Dermis blood vessel endothelial cell (primary cell): ENCODE results near the gene CASZ1. TPM values are rescaled to one million over a fixed set of nuclear protein-coding genes. Genes with fewer than 3 reads are reported as not detected.

Experiments used
- DNase-seq: peaks from one replicate; pipeline ENCODE4 v3.0.0; 2010
- total RNA-seq: library from RNA; depleted of rRNA; stranded (reverse); fragments of >200 nt; gene quantifications from 2 replicates; pipeline ENCODE4 v1.2.3, GENCODE V29; 2014

CASZ1 gene, protein sequence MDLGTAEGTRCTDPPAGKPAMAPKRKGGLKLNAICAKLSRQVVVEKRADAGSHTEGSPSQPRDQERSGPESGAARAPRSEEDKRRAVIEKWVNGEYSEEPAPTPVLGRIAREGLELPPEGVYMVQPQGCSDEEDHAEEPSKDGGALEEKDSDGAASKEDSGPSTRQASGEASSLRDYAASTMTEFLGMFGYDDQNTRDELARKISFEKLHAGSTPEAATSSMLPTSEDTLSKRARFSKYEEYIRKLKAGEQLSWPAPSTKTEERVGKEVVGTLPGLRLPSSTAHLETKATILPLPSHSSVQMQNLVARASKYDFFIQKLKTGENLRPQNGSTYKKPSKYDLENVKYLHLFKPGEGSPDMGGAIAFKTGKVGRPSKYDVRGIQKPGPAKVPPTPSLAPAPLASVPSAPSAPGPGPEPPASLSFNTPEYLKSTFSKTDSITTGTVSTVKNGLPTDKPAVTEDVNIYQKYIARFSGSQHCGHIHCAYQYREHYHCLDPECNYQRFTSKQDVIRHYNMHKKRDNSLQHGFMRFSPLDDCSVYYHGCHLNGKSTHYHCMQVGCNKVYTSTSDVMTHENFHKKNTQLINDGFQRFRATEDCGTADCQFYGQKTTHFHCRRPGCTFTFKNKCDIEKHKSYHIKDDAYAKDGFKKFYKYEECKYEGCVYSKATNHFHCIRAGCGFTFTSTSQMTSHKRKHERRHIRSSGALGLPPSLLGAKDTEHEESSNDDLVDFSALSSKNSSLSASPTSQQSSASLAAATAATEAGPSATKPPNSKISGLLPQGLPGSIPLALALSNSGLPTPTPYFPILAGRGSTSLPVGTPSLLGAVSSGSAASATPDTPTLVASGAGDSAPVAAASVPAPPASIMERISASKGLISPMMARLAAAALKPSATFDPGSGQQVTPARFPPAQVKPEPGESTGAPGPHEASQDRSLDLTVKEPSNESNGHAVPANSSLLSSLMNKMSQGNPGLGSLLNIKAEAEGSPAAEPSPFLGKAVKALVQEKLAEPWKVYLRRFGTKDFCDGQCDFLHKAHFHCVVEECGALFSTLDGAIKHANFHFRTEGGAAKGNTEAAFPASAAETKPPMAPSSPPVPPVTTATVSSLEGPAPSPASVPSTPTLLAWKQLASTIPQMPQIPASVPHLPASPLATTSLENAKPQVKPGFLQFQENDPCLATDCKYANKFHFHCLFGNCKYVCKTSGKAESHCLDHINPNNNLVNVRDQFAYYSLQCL (N-terminal part only)
- total RNA-seq, result 4.3 and 10.8 TPM in 2 replicates

- peak; percentile 93 for DNase-seq
Measured at GRCh38 chr1:10796029-10796944, at the start of gene CASZ1. Gene CASZ1 (minus strand): TSS chr1:10796646. CDS start chr1:10693889, 102,757 bp downstream.

GRCh38 chr1:10843697-10844096, 47.3 kb upstream of the CASZ1 start:
- DNase-seq, result no peak

DNA sequence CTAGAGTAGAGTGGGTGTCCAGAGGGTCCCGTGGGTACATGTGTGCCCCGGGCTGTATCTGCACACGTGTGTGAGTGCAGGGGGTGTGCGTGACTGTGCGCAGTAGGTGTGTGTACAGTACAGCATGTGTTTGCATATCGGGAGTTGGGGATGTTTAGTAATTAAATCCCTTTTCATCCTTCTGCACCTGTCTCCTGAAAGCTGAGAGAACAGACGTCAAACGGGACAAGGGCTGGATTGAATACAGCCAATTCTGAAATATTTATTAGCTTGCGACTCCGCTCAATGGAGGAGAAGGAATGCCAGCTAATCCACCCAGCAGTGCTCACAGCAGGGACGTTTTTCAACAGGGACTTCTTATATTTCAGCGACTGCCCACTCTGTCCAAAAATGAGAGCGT, 44.7 kb upstream of the CASZ1 start:
- no peak for DNase-seq

GRCh38 chr1:10839188-10839770, 42.8 kb upstream of the CASZ1 start:
- no peak for DNase-seq

DNA sequence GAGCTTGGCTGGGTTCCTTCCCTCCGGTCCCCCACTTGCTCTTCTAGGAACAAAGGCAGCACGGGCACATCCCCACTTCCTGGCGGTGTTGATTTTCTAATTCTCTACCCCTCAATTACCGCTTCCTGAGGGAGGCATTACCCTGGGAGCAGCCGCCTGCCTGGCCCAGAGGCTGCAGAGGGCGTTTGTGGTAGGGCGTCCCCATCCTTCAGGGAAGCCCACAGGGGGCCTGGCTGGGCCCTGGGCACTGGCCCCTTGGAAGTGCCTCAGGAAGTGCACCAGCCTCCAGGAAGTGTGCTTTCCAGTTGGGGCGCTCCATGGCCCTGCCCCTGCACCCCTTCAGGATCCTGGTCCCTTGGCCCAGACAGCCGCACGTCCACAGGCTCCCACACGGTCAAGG, 42.1 kb upstream of the CASZ1 start:
- no peak for DNase-seq

DNA sequence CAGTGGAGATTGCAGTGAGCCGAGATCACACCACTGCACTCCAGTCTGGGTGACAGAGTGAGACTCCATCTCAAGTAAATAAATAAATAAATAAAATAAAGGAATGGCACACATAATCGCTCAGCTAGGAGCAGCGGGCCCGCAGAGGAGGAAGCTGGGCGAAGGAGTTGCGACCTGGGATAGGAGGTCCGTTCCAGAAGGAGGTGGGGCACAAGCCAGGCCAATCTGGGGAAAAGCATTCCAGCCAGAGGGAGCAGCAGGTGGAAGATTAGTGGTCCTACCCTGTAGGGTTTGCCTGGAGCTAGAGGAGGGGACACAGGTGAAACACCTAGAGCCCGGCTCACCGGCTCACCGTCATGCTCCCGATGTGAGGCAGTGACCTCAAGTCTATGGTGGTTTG, 40.3 kb upstream of the CASZ1 start:
- DNase-seq, result no peak

GRCh38 chr1:10835822-10836421, 39.5 kb upstream of the CASZ1 start:
- DNase-seq, result peak; percentile 47

- DNase-seq, result no peak
Measured at GRCh38 chr1:10835421-10835820, 39.0 kb upstream of the CASZ1 start.

DNA sequence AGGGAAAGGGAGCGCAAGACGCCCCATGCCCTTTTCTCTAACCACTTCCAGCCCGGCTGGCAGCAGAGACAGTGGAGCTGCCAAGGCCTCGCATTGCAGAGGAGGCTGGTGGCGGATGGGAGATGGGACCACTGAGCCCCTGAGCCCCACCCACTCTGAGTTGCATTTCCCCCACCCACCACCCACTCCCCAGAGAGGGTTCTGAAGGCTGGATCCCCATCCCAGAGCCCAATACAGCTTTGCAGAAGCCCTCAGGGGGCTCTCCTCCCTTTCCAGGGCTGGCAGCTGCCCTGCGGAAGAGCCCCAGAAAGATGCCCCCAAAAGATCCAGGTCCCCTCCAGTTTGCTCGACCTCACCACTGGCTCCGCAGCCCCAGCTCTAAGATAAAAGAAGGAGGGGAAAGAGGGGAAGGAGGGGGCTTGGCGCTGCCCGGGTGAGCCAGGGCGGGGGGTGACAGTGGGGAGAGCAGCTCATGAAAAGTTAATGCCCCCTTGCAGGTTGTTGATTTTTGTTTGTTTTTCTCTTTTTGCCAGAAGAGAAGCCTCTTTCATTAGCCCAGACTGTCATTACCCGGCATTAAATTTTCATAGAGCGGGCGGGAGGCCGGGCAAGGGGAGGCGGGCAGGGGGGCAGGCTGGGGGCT, 38.4 kb upstream of the CASZ1 start:
- DNase-seq, result no peak

GRCh38 chr1:10833630-10834557, 37.4 kb upstream of the CASZ1 start:
- DNase-seq, result peak; percentile 5

- DNase-seq, result no peak
Measured at GRCh38 chr1:10832703-10833102, 36.3 kb upstream of the CASZ1 start.

DNA sequence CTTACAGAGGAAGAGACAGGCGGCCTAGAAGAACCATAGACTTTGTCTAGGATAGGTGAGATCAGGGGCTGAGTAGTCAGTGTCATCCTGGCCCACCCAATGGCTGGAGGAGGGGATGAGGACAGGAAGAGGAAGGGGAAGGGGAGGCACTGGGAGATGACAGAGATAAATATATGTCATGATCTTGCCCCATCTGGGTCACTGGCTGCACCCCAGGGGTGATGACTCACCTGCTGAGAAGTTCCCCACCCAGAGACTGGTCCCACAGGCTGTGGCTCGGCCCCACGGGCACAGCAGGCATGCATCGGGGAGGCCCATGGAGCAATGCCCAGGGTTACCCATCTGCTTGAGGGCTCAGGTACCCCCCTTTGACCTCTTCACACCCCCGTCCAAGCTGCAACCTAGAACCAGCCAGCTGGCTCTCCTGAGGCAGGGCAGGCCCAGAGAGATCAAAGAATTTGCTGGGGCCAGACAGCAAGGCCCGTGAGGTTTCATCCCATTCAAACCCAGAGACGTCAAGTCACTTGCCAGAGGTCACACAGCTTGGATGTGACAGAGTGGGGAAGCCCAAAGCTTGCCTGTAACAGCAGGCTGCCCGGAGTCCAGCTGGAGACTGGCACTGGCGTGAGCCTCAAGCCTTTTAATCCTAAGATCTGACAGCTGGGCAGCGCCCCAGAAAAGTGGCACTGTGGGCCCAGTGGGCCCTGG, 34.7 kb upstream of the CASZ1 start:
- DNase-seq, result no peak

DNA sequence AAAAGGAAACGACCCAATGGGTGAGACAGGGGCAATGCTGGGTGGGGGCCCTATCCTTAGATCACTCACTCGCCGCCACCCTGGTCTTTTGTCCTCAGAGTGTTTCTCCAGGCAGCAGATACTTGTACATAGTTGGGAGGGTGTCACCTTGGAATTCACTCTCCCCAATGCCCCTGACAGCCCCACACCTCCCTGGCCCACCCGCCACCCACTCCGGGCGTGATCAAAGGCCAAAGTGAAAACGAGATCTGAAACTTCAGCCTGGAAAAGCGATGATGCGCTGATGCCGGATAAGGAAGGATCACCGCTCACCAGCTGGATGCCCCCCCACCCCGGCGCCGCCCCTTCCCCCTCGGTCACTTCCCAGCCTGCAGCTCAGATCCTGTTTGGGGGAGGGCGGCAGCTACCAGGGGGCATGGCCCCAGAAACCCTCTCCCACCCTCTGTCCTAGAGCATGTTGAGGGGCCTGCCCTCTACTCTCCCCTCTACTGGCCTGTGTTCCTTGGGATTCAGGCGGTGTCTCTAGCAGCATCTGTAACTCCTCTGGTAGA, 33.6 kb upstream of the CASZ1 start:
- no peak for DNase-seq

GRCh38 chr1:10829067-10829818, 32.8 kb upstream of the CASZ1 start:
- DNase-seq, result no peak

DNA sequence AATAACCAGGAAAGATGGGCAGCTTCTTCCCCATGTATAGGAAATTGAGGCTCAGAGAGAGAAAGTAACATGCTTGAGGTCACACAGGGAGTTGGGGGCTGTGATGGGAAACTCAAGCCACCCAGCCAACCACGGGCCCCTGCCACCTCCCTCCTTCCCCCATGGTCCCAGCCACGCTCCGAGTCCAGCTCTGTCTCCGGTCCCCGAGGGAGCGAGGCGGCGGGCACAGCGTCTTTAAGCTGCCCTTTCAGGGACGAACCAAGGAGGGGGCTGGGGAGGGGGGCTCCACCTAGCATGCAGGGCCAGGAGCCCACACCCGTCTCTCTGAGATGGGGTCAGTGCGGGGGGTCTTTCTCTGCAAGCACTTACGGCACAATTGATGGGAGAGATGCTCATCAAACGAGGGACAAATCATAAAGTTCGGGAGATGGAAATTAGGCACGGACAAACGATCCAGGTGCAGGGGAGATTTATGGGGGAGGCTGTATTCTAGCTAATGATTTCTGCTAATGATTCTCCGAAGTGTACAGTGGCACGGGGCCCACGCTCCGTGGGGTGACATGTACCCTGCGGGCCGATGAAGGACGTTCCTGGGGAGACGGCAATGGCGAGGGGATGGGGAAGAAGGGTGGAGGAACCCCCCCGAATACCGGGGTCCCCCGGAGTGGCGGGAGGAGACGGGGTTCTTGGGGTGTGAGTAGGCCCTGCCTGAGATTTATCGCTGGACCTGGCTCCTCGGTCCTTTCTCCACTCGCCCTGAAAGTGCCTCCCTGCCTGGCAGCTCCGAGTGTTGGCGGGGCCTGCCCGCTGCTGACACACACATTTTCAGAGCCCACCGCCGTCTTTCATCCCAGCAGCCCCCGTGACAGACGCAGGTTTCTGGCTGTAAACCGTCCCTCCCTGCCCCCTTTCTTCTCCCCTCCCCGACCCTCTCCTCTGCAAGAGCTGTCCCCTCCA, 31.2 kb upstream of the CASZ1 start:
- DNase-seq, result no peak

DNA sequence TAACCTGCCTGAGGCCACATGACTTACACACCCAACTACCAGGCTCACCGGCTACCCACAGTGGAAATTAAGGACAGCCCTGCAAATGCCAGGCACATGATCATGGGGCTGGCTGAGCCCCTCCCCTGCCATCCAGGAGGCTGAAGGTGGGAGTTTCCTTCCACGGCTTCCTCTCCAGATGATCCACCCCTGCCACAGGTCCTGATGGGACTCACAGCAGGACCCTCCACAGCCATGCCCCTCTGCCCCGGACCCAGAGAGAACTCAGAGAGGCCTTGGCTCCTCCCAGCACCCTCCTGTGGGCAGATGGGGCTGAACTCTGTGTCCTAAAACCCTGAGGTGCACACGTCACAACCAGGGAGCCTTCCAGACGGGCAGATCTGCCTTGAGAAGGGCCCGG, 29.1 kb upstream of the CASZ1 start:
- no peak for DNase-seq
